Esophagus muscularis mucosa (tissue), 4 donors: Measurements from ENCODE around the gene XYLT1. TPM values are rescaled to one million over a fixed set of nuclear protein-coding genes. Genes with fewer than 3 reads are reported as not detected.

Source experiments
- DNase-seq: peaks from one replicate; pipeline ENCODE4 v3.0.0-alpha.2; 2017; ENCODE audit errors: extremely low spot score
- H3K27ac ChIP-seq, 4 donors: fragments of 200-600 bp; sonication (generic); replicated peaks in 1 of 4; 1 replicate in 3 of 4; 2 replicates in 1 of 4; pipeline ENCODE4 v1.5.1; 2016 to 2019; ENCODE audit warnings: mild to moderate bottlenecking in 1 of 4
- H3K27me3 ChIP-seq, 4 donors: fragments of 200-600 bp; sonication (generic); one replicate each; pipeline versions ENCODE4 v1.5.1 to v1.6.0; 2016 to 2019
- H3K36me3 ChIP-seq, 4 donors: fragments of 200-600 bp; sonication (generic); one replicate each; pipeline ENCODE4 v1.5.1; 2016 to 2019
- H3K4me1 ChIP-seq, 4 donors: fragments of 200-600 bp; sonication (generic); one replicate each; pipeline ENCODE4 v1.5.1; 2016 to 2019
- H3K4me3 ChIP-seq, 4 donors: fragments of 200-600 bp; sonication (generic); 1 replicate in 2 of 4; 2 replicates in 2 of 4; pipeline ENCODE4 v1.5.1; 2016 to 2019; ENCODE audit warnings: mild to moderate bottlenecking in 4 of 4, moderate library complexity in 1 of 4
- H3K9me3 ChIP-seq, 4 donors: fragments of 200-600 bp; sonication (generic); 1 replicate in 3 of 4; 2 replicates in 1 of 4; pipeline ENCODE4 v1.5.1; 2016 to 2019
- EP300 ChIP-seq: sonication (generic); formaldehyde crosslinking; IDR thresholded peaks from one replicate; pipeline ENCODE4 v1.6.1; 2017; ENCODE audit warnings: antibody characterized with exemption
- POLR2A ChIP-seq: fragments of 450-650 bp; IDR thresholded peaks from one replicate; pipeline ENCODE4 v1.6.1; 2017; ENCODE audit warnings: antibody characterized with exemption, moderate library complexity, mild to moderate bottlenecking, low read depth
- POLR2AphosphoS5 ChIP-seq, 2 donors: sonication (generic); formaldehyde crosslinking; IDR thresholded peaks; one replicate each; pipeline ENCODE4 v1.6.1; 2017; ENCODE audit warnings: antibody characterized with exemption in 2 of 2
- WGBS: methylation state at CpG from one replicate; pipeline ENCODE4 v1.1.5; 2018; 5-methylcytosine and 5-hydroxymethylcytosine counted together
- intact Hi-C: fragments of 100-400 bp; cut with DNase I; formaldehyde crosslinking; loops from one replicate; pipeline ENCODE4 v1.15.1; 2023
- total RNA-seq, 4 donors: library from RNA; depleted of rRNA; stranded (reverse); fragments of >200 nt; gene quantifications; one replicate each; pipeline versions ENCODE4 v1.1.0 to v1.2.1, GENCODE V29; 2016
- TF ChIP-seq, protein P1 (sequence below), 3 experiments: fragments of 200-600 bp in 2 of 3; fragments of 450-650 bp in 1 of 3; sonication (generic) in 2 of 3; IDR thresholded peaks; one replicate each; pipeline ENCODE4 v1.5.1; 2017 to 2019; ENCODE audit warnings: antibody characterized with exemption in 3 of 3, mild to moderate bottlenecking in 2 of 3, moderate library complexity in 1 of 3

XYLT1 gene
- total RNA-seq, 4 donors from 2014 or later: 25.2 to 57.1 (median 33.5) TPM

DNA sequence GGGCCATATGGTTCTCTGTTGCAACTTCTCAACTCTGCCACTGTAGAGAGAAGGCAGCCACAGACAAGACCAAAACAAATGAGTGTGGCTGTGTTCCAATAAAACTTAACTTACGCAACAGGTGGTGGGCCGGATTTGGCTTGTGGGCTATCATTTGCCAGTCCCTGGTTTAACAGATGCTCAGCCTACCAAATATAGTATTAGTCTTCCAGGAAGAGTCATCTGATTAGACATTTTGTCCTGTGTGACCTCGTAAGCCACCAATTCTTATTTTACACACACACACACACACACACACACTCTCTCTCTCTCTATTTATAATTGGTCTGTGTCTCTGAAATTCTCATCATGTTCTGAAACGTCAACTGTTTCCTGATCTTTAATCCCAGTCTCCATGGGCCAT is 245.9 kb downstream of the XYLT1 start:
- intact Hi-C loops: no loop called here
- Histone ChIP-seq H3K9me3 (peaks cover 0 to 4% (median 0%) of the 10 kb centered on the region in 4 donors), H3K27me3 (no peaks in the 10 kb centered on the region), H3K27ac (peak overlapping the region; percentile 57 to 86 (median 78)), H3K4me3 (no peak overlapping the region), H3K4me1 (peaks cover 20 to 53% (median 45%) of the 10 kb centered on the region in 4 donors), H3K36me3 (no peaks in the 10 kb centered on the region)
- TF ChIP-seq POLR2A: no peak
- TF ChIP-seq, protein P1, sequence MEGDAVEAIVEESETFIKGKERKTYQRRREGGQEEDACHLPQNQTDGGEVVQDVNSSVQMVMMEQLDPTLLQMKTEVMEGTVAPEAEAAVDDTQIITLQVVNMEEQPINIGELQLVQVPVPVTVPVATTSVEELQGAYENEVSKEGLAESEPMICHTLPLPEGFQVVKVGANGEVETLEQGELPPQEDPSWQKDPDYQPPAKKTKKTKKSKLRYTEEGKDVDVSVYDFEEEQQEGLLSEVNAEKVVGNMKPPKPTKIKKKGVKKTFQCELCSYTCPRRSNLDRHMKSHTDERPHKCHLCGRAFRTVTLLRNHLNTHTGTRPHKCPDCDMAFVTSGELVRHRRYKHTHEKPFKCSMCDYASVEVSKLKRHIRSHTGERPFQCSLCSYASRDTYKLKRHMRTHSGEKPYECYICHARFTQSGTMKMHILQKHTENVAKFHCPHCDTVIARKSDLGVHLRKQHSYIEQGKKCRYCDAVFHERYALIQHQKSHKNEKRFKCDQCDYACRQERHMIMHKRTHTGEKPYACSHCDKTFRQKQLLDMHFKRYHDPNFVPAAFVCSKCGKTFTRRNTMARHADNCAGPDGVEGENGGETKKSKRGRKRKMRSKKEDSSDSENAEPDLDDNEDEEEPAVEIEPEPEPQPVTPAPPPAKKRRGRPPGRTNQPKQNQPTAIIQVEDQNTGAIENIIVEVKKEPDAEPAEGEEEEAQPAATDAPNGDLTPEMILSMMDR (IDR thresholded peaks at IDR 0.05): peak in 1 of 3 experiments; percentile 7
- no peak for TF ChIP-seq EP300
- peak; percentile 73 to 78 for TF ChIP-seq POLR2AphosphoS5 (IDR thresholded peaks at IDR 0.05)
- WGBS: 14% methylated on average over 4 of the region's 4 CpGs
- peak; percentile 97 for DNase-seq

DNA sequence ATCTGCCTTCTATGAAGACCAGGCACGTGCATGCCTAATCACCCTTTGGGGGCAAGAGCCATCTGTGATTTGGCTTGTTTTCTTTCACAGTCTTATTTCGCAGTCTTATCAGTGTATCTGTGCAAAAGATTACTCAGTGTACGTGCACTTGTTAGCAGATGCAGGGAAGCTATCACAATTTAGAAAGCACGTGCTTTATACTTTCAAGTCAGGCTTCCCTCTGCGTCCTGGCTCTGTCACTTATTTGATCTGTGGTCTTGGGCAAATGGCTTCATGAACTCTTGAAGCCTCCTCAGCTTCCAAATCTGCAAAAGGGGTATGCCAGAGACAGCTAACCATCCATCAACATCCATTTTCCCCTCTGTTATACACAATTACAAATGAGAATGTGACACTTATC is 246.4 kb downstream of the XYLT1 start:
- TF ChIP-seq POLR2AphosphoS5 (IDR thresholded peaks at IDR 0.05) (no peak), POLR2A (no peak), EP300 (no peak)
- TF ChIP-seq, protein P1 (IDR thresholded peaks at IDR 0.05): no peak
- Histone ChIP-seq H3K4me3 (no peak overlapping the region), H3K9me3 (peaks cover 0 to 4% (median 0%) of the 10 kb centered on the region in 4 donors), H3K36me3 (no peaks in the 10 kb centered on the region), H3K27ac (peak overlapping the region; percentile 57 to 86 (median 78)), H3K27me3 (no peaks in the 10 kb centered on the region), H3K4me1 (peaks cover 20 to 53% (median 45%) of the 10 kb centered on the region in 4 donors)
- WGBS: 72% methylated on average over 5 of the region's 5 CpGs
- intact Hi-C loops: no loop called here
- DNase-seq: no peak

DNA sequence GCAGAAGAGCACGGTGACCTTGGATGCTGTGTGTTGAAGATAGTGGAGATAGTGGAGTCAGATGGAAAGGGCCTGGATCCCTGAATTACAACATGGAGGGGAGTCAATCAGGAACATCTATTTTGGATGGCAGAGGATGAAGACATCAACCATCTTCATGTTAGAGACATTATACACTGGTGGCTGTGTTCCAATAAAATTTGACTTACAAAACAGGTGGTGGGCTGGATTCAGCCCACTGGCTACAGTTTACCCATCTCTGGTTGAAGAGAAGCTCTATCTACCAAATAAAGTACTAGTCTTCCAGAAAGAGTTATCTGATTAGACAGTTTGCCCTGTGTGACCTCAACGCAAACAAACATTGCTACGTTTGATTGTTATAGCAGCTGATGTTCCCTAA is 247.2 kb downstream of the XYLT1 start:
- 93% methylated on average over 3 of the region's 3 CpGs for WGBS
- Histone ChIP-seq H3K4me3 (no peak overlapping the region), H3K27me3 (no peaks in the 10 kb centered on the region), H3K9me3 (peaks cover 0 to 4% (median 0%) of the 10 kb centered on the region in 4 donors), H3K27ac (peak overlapping the region; percentile 52 to 86 (median 78)), H3K36me3 (no peaks in the 10 kb centered on the region), H3K4me1 (peaks cover 20 to 56% (median 46%) of the 10 kb centered on the region in 4 donors)
- intact Hi-C loops: no loop called here
- no peak for TF ChIP-seq POLR2AphosphoS5 (IDR thresholded peaks at IDR 0.05)
- TF ChIP-seq, protein P1 (IDR thresholded peaks at IDR 0.05): no peak
- no peak for TF ChIP-seq EP300
- no peak for TF ChIP-seq POLR2A
- DNase-seq: no peak

DNA sequence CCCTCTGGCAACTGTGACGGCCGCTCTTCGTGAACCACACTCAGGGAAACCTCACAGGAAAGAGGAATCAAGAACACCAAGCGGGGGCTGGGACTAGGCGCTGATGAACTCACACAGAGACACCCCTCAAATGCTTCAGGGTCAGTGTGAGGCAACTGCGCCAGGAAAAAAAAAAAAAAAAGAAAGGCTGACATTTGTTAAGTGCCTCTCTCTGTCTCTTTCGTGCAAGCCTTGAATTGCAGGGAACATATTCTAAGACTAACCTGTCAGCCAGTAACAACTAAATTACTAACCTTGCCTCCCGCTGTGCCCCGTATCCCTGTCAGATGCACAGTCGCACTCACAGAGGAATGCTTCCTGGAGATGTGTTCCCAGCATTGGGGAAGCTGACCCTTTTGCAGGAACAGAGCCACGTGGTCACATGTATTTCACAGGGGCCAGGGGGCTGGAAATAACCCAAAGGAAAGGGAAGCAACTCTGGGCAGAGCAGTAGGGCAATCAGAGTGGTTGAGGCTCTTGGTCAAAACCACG is 247.8 kb downstream of the XYLT1 start:
- no peak for DNase-seq
- TF ChIP-seq POLR2AphosphoS5 (IDR thresholded peaks at IDR 0.05): peak; percentile 39 to 45
- TF ChIP-seq EP300: peak; percentile 44
- no peak for TF ChIP-seq POLR2A
- Histone ChIP-seq H3K4me3 (no peak overlapping the region), H3K36me3 (no peaks in the 10 kb centered on the region), H3K27me3 (no peaks in the 10 kb centered on the region), H3K4me1 (peaks cover 20 to 63% (median 50%) of the 10 kb centered on the region in 4 donors), H3K9me3 (peaks cover 0 to 4% (median 0%) of the 10 kb centered on the region in 4 donors), H3K27ac (peak overlapping the region; percentile 52 to 86 (median 78))
- intact Hi-C loops: no loop called here
- WGBS: 46% methylated on average over 12 of the region's 12 CpGs

DNA sequence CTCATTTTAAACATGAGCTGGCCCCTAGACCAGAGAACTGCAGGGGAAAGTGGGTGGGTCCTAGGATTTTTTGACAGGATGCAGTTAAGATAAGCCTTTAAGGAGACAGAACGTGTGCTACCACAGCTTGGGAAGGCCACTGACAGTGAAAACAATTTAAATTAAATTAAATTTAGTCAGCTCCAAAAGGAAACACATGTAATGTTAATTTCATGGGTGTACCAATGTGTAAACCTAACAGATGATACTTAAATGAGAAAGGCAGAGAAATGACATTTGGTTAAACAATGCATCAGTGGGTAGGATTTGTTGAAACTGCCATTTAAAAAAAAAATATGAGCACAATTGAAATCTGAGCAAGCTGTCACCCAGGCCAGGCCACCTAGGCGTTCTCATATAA is 250.8 kb downstream of the XYLT1 start:
- intact Hi-C loops: loop anchor here (5.0 kb wide), 3 partner anchors 72 to 247 kb away; no protein-coding TSS in a partner anchor

More for the DNA sequence above, 250.8 kb downstream of the XYLT1 start:
- no peak for DNase-seq
- WGBS: 70% methylated on average over 2 of the region's 2 CpGs
- Histone ChIP-seq H3K36me3 (no peaks in the 10 kb centered on the region), H3K9me3 (peaks cover 0 to 4% (median 0%) of the 10 kb centered on the region in 4 donors), H3K4me3 (no peak overlapping the region), H3K27ac (peak overlapping the region in 3 of 4 donors; percentile 9 to 73 (median 30)), H3K4me1 (peaks cover 13 to 57% (median 43%) of the 10 kb centered on the region in 4 donors), H3K27me3 (no peaks in the 10 kb centered on the region)
- TF ChIP-seq, protein P1 (IDR thresholded peaks at IDR 0.05): no peak
- no peak for TF ChIP-seq POLR2A
- no peak for TF ChIP-seq EP300
- no peak for TF ChIP-seq POLR2AphosphoS5 (IDR thresholded peaks at IDR 0.05)
